ENCODE measurements around the gene NBPF26.
"Not testable (repeated sequence)": the region's sequence is repeated elsewhere in the genome, so short reads cannot be mapped to it uniquely, and the experiment has no call there.

DNA sequence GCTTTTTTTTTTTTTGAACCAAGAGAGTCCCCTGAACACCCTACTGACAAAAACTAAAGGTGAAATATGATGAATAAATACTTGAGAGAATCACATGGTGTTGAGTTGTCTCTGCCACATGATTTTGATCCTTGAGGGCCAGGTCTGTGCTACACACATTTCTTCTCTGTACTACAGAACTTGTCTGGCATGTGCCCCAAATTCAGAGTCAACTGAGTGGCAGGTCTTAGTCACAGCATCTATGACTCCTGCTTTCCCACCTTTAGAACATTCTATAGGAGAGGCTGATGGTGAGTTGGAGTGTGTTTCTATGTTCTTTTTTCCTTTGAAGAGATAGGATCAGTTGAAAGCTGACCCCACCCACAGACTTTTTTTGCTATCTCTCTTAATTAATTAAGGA is 5.1 kb downstream of the NBPF26 start:
- not testable (repeated sequence) for TF ChIP-seq CTCF (IDR thresholded peaks at IDR 0.05; ENCODE audit: low read depth, low read length); POLR2A (IDR thresholded peaks at IDR 0.05; ENCODE audit: extremely low read depth, insufficient read length)
- TF ChIP-seq, protein P1, sequence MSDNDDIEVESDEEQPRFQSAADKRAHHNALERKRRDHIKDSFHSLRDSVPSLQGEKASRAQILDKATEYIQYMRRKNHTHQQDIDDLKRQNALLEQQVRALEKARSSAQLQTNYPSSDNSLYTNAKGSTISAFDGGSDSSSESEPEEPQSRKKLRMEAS (IDR thresholded peaks at IDR 0.05; ENCODE audit: low read depth, low read length): not testable (repeated sequence)

Measured in NB4 (cell line).